Transverse colon (tissue), 3 donors: ENCODE data around the gene TNFSF15.

Source experiments
- POLR2A ChIP-seq: fragments of 450-650 bp; IDR thresholded peaks from one replicate; pipeline ENCODE4 v1.6.1; 2016; ENCODE audit warnings: antibody characterized with exemption, mild to moderate bottlenecking, moderate library complexity
- POLR2AphosphoS5 ChIP-seq, 3 donors: sonication (generic); formaldehyde crosslinking; IDR thresholded peaks; one replicate each; pipeline ENCODE4 v1.6.1; 2016; ENCODE audit warnings: antibody characterized with exemption in 3 of 3

DNA sequence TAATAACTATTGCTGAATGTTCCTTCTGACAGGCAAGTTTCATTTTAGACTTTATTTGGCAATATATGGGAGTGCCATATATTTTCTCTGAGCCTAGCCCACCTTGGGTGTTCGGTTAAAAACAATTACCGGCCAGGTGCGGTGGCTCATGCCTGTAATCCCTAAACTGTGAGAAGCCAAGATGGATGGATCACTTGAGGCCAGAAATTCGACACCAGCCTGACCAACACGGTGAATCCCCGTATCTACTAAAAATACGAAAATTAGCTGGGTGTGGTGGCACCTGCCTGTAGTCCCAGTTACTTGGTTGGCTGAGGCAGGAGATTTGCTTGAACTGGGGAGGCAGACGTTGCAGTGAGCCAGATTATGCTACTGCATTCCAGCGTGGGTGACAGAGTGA is 47.9 kb downstream of the TNFSF15 start:
- TF ChIP-seq POLR2A (no peak), POLR2AphosphoS5 (IDR thresholded peaks at IDR 0.05) (no peak)
